ENCODE measurements around the gene WDR4. TPM values are rescaled to one million over a fixed set of nuclear protein-coding genes. Genes with fewer than 3 reads are reported as not detected.
"Not testable (repeated sequence)": the region's sequence is repeated elsewhere in the genome, so short reads cannot be mapped to it uniquely, and the experiment has no call there.

WDR4 gene
- total RNA-seq, 1 donor, result 12.8 TPM

DNA sequence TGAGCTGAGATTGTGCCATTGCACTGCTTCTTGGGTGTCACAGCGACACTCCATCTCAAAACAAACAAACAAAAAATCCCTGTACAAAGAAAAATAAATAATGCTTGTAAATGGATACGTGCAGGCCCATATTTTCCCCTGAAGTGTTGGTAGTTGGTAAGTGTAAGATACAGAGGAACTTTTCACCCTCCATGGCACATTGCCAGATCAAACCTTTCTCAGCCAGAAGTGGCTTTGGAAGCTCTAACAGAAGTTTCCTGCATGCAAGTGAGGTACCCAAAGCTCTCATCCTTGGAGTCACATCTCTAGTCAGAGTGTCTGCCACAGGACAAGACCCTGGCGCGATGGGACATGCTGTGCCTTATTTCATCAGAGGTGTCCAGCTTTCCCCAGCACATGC lies 21.1 kb upstream of the WDR4 start:
- H3K27me3 ChIP-seq (ENCODE audit: insufficient read depth, low read length), result no peaks in the 10 kb centered on the region
- H3K4me3 ChIP-seq (ENCODE audit: low read length), result no peak overlapping the region
- no peaks in the 10 kb centered on the region for H3K4me1 ChIP-seq (ENCODE audit: insufficient read depth, low read length)
- no peaks in the 10 kb centered on the region for H3K9me3 ChIP-seq (ENCODE audit: low read depth, low read length)

DNA sequence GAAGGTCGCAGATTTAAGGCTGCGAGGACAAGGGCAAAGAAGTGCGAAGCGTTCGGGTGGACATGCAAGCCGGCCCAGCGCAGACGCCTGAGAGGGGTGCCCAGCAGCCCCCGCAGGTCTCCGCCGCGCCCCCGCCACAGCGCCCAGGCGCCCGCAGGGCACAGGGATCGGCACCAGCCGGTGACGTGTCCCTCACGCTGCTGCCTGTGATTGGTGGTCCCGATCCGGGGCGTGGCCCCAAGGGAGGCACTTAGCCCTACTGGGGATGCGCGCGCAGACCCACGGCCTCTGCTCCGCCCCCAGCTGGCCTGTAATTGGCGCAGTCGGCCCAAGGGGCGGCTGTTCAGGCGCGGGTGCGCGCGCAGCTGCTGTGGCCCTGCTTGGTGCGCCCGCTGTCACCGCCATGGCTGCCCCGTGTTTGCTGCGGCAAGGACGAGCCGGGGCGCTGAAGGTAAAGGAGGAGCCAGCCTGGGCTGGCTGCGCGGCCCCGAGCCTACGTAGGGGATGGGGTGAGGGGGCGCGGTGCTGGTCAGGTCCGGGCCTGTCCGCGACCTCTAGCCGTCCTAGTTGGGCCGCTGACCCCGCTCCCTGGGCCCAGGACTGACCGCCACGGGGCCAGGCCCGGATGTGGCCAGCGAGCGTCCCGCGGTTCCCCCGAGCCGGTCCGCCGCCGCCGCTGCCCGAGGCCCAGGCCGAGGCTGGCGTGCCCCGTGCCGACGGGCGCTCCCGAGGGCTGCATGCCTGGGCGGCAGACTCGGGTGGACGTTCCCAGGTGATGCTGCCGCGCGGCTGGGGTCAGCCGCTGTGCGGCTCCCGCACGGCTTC lies 13.8 kb upstream of the WDR4 start, which contains the start of gene NDUFV3:
Gene NDUFV3, plus strand, starts transcription at position 379 of the 825 bp plus-strand sequence. Its CDS starts 25 bp downstream, at position 404.
- Histone ChIP-seq H3K4me3 (ENCODE audit: low read length) (peak within 1 kb of the TSS; percentile 89), H3K27me3 (ENCODE audit: insufficient read depth, low read length) (no peaks in the 10 kb centered on the region), H3K4me1 (ENCODE audit: insufficient read depth, low read length) (peaks cover 12% of the 10 kb centered on the region), H3K9me3 (ENCODE audit: low read depth, low read length) (no peaks in the 10 kb centered on the region)

- Histone ChIP-seq H3K9me3 (ENCODE audit: low read depth, low read length) (no peaks in the 10 kb centered on the region), H3K4me3 (ENCODE audit: low read length) (peak overlapping the region; percentile 89), H3K4me1 (ENCODE audit: insufficient read depth, low read length) (peaks cover 12% of the 10 kb centered on the region), H3K27me3 (ENCODE audit: insufficient read depth, low read length) (no peaks in the 10 kb centered on the region)
Observed at GRCh38 chr21:42892582-42892930, 13.2 kb upstream of the WDR4 start.

- no peak overlapping the region for H3K4me3 ChIP-seq (ENCODE audit: low read length)
- H3K9me3 ChIP-seq (ENCODE audit: low read depth, low read length), result no peaks in the 10 kb centered on the region
- H3K4me1 ChIP-seq (ENCODE audit: insufficient read depth, low read length), result peaks cover 2% of the 10 kb centered on the region
- no peaks in the 10 kb centered on the region for H3K27me3 ChIP-seq (ENCODE audit: insufficient read depth, low read length)
Observed at GRCh38 chr21:42887326-42887725, 8.0 kb upstream of the WDR4 start.

DNA sequence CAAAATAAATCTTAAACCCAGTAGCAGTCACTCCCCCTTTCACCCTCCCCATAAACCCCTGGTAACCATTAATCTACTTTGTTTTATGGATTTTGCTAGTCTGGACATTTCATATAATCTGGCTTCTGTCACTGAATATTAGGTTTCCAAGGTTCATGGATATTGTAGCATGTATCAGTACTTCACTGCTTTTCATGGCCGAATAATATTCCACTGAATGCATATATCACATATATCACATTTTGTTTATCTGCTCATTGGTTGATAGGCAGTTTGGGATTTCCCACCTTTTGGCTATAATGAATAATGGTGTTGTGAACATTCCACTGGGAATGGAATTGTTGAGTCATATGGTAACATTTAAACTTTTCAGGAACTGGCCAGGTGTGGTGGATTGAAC lies 4.6 kb upstream of the WDR4 start:
- H3K4me3 ChIP-seq (ENCODE audit: low read length), result no peak overlapping the region
- H3K4me1 ChIP-seq (ENCODE audit: insufficient read depth, low read length), result peaks cover 10% of the 10 kb centered on the region
- no peaks in the 10 kb centered on the region for H3K9me3 ChIP-seq (ENCODE audit: low read depth, low read length)
- H3K27me3 ChIP-seq (ENCODE audit: insufficient read depth, low read length), result no peaks in the 10 kb centered on the region

DNA sequence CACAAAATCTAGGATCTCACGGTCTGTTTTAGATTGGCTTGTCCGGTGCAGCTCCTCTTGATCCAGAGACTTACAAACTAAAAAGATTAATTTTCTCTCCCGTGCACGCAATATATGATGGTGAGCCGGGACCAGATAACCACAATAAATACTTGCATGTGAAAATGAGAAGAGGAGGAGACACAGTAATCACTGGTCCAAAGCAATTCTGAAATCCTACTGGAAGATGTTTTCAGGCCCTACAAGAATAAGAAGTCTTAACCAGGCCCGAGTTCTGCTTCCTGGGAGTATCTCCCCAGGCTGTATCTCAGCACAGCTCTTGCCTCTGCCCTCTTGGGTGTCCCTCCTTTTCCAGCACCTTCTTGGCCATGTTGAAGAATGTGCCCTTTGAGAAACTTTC lies 1.0 kb upstream of the WDR4 start:
- Histone ChIP-seq H3K9me3 (ENCODE audit: low read depth, low read length) (no peaks in the 10 kb centered on the region), H3K27me3 (ENCODE audit: insufficient read depth, low read length) (no peaks in the 10 kb centered on the region), H3K4me1 (ENCODE audit: insufficient read depth, low read length) (peaks cover 21% of the 10 kb centered on the region), H3K4me3 (ENCODE audit: low read length) (no peak overlapping the region)

GRCh38 chr21:42878678-42878992 lies 704 bp downstream of the WDR4 start:
- Histone ChIP-seq H3K4me3 (ENCODE audit: low read length) (peak overlapping the region; percentile 95), H3K9me3 (ENCODE audit: low read depth, low read length) (no peaks in the 10 kb centered on the region), H3K27me3 (ENCODE audit: insufficient read depth, low read length) (no peaks in the 10 kb centered on the region), H3K4me1 (ENCODE audit: insufficient read depth, low read length) (peaks cover 21% of the 10 kb centered on the region)

GRCh38 chr21:42875811-42876210 lies 3.5 kb downstream of the WDR4 start:
- H3K27me3 ChIP-seq (ENCODE audit: insufficient read depth, low read length); H3K4me3 ChIP-seq (ENCODE audit: low read length): not testable (repeated sequence)
- peaks cover 21% of the 10 kb centered on the region for H3K4me1 ChIP-seq (ENCODE audit: insufficient read depth, low read length)

GRCh38 chr21:42873096-42873495 lies 6.2 kb downstream of the WDR4 start:
- Histone ChIP-seq H3K9me3 (ENCODE audit: low read depth, low read length) (no peaks in the 10 kb centered on the region), H3K4me3 (ENCODE audit: low read length) (no peak overlapping the region), H3K27me3 (ENCODE audit: insufficient read depth, low read length) (no peaks in the 10 kb centered on the region), H3K4me1 (ENCODE audit: insufficient read depth, low read length) (peaks cover 2% of the 10 kb centered on the region)

More at GRCh38 chr21:42875811-42876210, 3.5 kb downstream of the WDR4 start:
- H3K9me3 ChIP-seq (ENCODE audit: low read depth, low read length), result not testable (repeated sequence)

DNA sequence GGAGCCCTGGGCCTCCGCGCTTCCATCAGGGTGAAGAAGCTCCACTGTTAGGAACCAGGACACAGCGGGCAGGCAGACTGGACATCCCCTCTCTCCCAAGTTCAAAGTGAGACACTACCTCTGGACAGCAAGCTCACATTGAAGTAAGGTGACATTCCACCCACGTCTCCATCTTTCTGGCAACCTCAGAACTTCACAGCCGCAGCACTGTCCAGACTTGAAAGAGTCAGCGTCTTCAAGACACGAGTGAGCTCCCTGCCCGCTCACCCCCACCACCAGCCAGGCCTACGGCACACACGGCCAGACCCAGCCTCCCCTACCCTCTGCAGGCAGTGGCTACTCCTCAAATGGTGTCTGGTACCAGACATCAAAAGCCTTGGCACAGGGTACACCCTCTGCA lies 11.1 kb downstream of the WDR4 start:
- Histone ChIP-seq H3K4me1 (ENCODE audit: insufficient read depth, low read length) (no peaks in the 10 kb centered on the region), H3K27me3 (ENCODE audit: insufficient read depth, low read length) (no peaks in the 10 kb centered on the region), H3K4me3 (ENCODE audit: low read length) (no peak overlapping the region), H3K9me3 (ENCODE audit: low read depth, low read length) (no peaks in the 10 kb centered on the region)

GRCh38 chr21:42865776-42866160 lies 13.6 kb downstream of the WDR4 start:
- H3K4me1 ChIP-seq (ENCODE audit: insufficient read depth, low read length), result no peaks in the 10 kb centered on the region
- H3K4me3 ChIP-seq (ENCODE audit: low read length), result no peak overlapping the region
- H3K27me3 ChIP-seq (ENCODE audit: insufficient read depth, low read length), result no peaks in the 10 kb centered on the region
- no peaks in the 10 kb centered on the region for H3K9me3 ChIP-seq (ENCODE audit: low read depth, low read length)

GRCh38 chr21:42864815-42865775 lies 14.2 kb downstream of the WDR4 start:
- H3K4me1 ChIP-seq (ENCODE audit: insufficient read depth, low read length), result no peaks in the 10 kb centered on the region
- H3K4me3 ChIP-seq (ENCODE audit: low read length), result no peak overlapping the region

DNA sequence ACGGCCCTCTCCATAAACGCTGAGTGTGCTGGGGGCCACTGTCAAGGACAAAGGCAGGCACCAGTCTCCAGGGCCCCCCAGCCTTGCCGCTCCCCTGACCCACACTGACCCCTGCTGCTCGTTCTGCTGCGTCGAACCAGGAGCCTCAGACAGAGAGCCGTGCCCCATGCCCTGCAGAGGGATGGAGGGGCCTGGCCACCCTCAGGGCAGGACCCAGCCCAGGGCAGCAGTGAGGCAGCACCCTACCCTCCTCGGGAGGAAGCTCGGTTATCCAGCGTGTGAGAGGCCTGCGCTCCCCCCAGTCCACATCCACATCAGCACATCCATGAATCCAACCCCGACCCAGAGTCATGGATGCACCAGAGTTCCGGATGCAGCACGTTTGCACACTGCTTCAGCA lies 15.1 kb downstream of the WDR4 start:
- no peaks in the 10 kb centered on the region for H3K9me3 ChIP-seq (ENCODE audit: low read depth, low read length)
- H3K4me3 ChIP-seq (ENCODE audit: low read length), result no peak overlapping the region
- no peaks in the 10 kb centered on the region for H3K27me3 ChIP-seq (ENCODE audit: insufficient read depth, low read length)
- H3K4me1 ChIP-seq (ENCODE audit: insufficient read depth, low read length), result no peaks in the 10 kb centered on the region

More at GRCh38 chr21:42864815-42865775, 14.2 kb downstream of the WDR4 start:
- Histone ChIP-seq H3K27me3 (ENCODE audit: insufficient read depth, low read length) (no peaks in the 10 kb centered on the region), H3K9me3 (ENCODE audit: low read depth, low read length) (no peaks in the 10 kb centered on the region)

DNA sequence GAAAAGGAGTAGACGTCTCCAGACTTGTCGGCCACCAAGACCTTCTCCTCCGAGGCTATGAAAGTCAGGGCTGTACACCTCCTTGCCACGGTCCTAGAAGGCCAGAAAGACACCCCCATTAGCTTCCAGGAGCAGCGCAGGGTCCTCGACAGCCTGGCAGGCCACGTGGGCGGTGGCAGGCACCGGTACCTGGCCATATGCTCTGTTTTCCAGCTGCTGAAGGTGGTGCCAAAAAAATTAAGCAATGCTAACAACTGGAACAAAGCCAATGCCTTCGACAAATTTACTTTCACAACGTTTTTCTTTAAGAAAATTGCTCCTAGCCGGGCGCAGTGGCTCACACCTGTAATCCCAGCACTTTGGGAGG lies 15.9 kb downstream of the WDR4 start:
- no peaks in the 10 kb centered on the region for H3K9me3 ChIP-seq (ENCODE audit: low read depth, low read length)
- H3K27me3 ChIP-seq (ENCODE audit: insufficient read depth, low read length), result no peaks in the 10 kb centered on the region
- H3K4me3 ChIP-seq (ENCODE audit: low read length), result no peak overlapping the region
- no peaks in the 10 kb centered on the region for H3K4me1 ChIP-seq (ENCODE audit: insufficient read depth, low read length)

DNA sequence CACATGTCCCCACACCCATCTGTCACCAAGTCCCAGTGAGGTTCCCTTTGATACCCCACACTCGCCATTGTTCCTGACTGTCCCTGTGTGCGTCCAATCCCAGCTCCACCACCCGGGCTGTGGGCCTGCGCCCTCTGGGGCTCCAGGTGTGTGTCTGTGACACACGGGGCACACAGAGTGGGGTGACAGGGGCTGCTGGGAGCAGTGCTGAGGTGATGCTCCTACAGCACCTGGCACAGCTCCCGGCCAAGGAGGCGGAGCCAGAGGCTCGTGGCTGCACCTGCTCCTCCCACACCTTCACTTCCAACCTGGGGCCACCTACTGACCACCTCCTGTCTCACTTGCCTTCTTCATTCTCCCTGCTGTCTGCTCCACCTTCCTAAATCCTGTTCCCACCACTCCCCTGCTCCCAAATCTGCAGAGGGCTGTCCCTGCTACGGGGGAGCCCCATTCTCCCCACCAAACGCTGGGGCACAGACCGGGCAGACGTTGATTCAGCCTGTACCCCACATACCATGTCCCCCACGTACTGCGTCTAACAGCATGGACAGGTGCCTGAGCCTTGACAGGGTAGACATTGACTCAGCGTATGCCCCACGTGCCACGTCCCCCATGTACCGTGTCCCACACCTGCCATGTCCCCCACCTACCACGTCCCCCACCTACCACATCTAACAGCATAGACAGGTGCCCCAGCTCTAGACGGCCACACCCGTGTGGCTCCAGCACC lies 16.4 kb downstream of the WDR4 start:
- Histone ChIP-seq H3K4me1 (ENCODE audit: insufficient read depth, low read length) (no peaks in the 10 kb centered on the region), H3K4me3 (ENCODE audit: low read length) (no peak overlapping the region), H3K9me3 (ENCODE audit: low read depth, low read length) (no peaks in the 10 kb centered on the region), H3K27me3 (ENCODE audit: insufficient read depth, low read length) (no peaks in the 10 kb centered on the region)
